Activated CD4-positive, alpha-beta T cell treated with anti-CD3 and anti-CD28 coated beads, Interleukin-2, amount 50 U/mL, for 24 hours (primary cell): ENCODE measurements around the gene BTG4.

Experiments used
- DNase-seq, 2 donors: peaks; one replicate each; pipeline ENCODE4 v3.0.0-alpha.2; 2020; ENCODE audit warnings: low read depth in 1 of 2, low spot score in 1 of 2

BTG4 gene

GRCh38 chr11:111512296-111513239, at the start of gene BTG4:
Gene BTG4, minus strand, starts transcription at chr11:111512386. Its CDS starts 13,610 bp downstream, at chr11:111498776.
- no peak for DNase-seq

DNA sequence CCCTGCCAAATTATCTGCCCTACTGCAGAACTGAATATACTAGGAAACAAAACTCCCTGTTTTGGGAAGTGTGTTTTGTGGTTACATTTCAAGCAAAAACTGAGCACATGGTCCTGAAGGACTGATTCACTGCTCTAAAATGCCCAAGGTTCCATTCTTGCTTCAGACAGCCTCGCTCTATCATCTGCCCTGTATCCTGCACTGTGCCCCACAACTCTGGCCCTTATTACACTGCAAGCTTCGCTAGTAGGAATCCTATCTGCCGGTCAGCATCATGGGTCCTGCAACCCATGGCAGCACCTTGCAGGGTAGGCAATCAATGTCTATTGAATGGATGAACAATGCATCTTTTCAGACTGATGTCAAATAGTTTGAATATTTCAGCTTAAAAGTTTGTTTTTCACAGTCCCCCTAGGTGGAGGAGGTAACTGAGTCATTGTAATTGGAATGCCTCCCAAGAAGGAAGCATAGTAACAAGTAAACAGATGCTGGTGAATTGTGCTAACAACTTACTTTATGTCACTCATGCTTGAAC, 49.7 kb upstream of the BTG4 start:
- no peak for DNase-seq

DNA sequence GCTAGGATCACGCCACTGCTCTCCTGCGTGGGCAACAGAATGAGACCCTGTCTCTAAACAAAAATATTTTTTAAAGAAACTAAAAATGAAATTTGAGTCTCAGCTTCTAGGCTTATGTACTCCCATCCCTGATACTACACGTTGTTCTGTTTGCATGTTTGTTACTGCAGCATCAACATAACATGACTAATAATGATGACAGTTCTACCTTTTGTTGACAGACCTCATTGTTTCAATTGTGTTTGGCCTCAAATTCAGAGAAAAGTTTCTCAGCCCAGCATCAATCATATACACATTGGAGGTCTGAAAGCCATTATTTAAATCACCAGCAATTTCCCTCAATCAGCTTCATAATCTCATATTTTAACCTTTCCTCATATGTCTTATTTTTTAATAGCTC, 49.1 kb upstream of the BTG4 start:
- no peak for DNase-seq

GRCh38 chr11:111560800-111561199, 48.6 kb upstream of the BTG4 start:
- DNase-seq = no peak

GRCh38 chr11:111559800-111560464, 47.7 kb upstream of the BTG4 start:
- DNase-seq = no peak

GRCh38 chr11:111557425-111558111, 45.4 kb upstream of the BTG4 start:
- DNase-seq = no peak

- DNase-seq = no peak
These were observed 43.1 kb upstream of the BTG4 start for GRCh38 chr11:111555255-111555654.

DNA sequence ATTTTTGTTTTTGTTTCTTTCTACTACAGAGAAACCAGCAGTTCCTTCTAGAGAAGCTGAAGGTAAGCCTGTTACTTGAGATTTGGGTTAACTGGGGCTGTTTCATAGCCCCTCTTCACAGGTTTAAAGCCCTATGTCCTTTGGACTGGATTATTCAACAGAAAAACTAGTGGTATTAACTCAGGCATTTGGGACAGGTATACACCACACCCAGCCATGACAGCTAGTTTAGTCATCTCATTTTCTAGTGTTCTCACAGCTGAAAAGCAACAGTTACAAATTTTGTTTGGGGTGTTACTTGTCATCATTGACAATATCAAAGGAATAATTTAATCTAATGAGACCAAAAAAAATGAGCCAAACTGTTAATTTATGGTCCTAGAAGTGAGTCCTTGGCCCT, 42.3 kb upstream of the BTG4 start:
- no peak for DNase-seq

DNA sequence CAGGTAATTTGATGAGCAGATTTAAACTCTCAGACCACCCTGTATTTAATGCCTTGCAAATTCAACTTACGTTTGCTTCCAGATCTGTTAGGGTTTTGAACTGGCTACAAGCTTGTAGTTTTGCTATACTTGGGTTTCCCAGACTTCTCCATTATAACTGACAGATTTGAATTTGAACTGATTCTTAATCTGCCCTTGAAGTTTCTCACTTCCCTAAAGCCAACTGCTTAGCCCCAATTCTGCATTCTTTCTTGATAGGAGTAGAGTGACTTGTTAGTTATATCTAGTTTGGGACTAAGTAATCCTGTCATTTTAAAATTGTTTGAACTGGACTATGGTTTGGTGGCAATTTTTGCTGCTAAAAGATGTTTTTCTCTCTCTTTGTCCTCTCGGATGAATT, 38.1 kb upstream of the BTG4 start:
- no peak for DNase-seq

GRCh38 chr11:111549869-111550203, 37.6 kb upstream of the BTG4 start:
- no peak for DNase-seq

- DNase-seq = no peak
These were observed 37.1 kb upstream of the BTG4 start for GRCh38 chr11:111549196-111549868.

DNA sequence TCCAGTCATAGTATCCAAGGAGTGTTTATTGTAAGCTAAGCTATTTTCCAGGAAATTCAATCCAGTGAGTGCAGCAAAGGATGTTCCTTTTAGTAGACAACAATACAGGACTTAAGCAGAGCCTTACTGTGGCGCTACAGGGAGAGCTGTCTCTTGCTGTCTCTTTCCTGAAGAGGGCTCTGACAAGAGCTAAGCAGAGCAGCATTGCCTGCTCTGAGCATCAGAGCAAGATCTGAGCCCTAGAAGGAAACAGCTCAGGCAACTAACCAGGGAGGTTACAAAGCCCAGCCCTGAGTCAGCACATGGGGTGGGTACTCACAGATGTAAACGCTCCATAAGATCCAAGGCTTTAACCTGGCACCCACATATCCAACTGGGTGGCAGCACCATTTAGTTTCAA, 36.3 kb upstream of the BTG4 start:
- no peak for DNase-seq

DNA sequence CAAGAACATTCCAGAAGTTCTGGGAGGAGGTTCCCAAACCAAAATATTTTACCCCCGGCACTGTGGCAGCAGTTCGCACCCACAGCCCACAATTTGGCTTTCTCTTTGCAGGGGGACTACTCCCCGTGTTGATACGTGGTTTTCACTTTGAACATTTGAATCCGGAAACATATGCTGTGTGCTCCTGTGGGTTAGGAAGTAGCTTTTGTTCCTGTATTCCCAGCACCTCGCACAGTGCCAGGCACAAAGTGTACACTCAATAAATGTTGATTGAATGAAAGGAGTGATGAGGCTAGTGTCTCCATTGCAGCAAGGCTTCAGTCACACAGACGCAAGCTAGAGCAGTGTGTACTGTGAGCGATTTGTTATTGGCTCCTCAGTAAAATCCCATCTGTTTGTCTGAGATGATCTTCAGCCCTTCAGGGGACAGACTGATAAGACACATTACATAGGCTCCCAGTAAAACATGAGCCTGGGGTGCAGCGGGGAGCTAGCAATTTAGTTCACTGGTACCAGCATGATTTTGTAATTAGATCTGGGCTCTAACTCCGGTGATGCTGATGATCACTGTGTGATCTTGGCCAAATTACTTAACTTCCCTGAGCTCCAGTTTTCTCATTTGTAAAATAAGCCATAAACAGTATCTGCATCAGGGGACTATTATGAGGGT, 30.6 kb upstream of the BTG4 start:
- DNase-seq = no peak

DNA sequence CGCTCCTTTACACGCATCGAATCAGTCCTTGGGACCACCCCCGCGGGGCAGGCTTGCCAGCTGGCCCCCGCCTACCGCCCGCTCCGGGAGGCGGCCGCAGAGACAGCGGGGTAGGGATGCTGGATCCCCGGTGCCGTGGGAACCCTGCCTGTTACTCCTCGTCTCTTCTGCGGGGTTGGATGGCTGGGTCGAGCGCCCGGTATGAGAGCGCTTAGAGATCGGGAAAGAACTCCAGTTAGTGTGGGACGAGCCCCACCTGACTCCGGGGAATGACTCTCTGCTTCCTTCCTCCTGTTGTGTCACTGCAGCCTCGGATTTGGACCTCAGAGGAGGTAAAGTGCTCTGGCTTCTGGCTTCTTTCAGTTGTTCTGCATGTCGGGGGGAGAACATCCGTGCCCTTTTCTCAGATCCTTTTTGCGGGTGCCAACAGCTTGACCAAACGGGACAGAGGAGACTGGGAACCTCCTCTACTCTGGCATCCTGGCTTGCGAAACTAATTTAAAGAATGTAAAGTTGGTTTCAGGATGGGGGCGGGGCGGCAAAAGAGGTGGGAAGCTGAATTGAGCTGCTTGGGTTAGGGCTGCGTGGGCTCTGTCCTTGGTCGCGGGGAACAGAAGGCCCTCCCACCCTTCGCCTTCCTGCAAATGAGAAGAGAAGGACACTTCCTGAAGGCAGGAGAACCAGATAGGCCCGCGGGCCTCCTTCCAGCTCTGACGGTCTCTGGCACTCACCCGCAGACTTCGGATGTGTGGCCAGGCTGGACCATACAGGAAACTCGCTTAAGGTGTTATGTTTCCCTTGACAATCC, 29.3 kb upstream of the BTG4 start:
- no peak for DNase-seq

GRCh38 chr11:111540937-111541253, 28.7 kb upstream of the BTG4 start:
- no peak for DNase-seq

GRCh38 chr11:111540114-111540936, 28.1 kb upstream of the BTG4 start, which contains the start of gene LAYN:
Gene LAYN, plus strand, starts transcription at chr11:111540720. Its CDS starts 124 bp downstream, at chr11:111540844.
- no peak for DNase-seq

GRCh38 chr11:111539426-111540113, 27.4 kb upstream of the BTG4 start:
- no peak for DNase-seq

GRCh38 chr11:111538407-111539114, 26.4 kb upstream of the BTG4 start:
- no peak for DNase-seq
